Ramos (cell line): ENCODE data around the gene CCDC33.

Experiments
- in situ Hi-C: fragments of 300-500 bp; cut with MboI; formaldehyde crosslinking; loops from one replicate; pipeline ENCODE4 v1.14.3; 2022; ENCODE audit warnings: low sequenced_read_pairs; ENCODE audit not compliant: unreplicated experiment

Gene CCDC33

DNA sequence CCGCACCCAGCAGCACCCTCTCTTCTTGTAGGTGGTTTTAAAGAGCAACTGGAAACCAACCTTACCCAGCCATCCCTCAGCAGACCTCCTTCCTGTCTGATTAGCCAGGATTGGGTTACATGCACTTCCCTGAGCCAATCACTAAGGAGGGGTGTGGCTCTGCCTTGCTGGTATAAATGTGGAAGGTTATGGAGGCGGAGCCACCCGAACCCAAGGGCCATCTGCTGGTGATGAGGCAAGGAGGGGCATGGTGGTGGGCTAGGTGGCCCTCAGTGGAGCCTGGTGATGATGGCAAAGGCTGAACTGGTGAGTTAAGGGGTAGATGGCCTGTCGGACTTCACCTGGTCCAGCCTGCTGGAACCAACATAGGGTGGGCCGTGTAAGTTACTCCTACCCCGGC lies 39.8 kb downstream of the CCDC33 start:
- in situ Hi-C loops = no loop called here

DNA sequence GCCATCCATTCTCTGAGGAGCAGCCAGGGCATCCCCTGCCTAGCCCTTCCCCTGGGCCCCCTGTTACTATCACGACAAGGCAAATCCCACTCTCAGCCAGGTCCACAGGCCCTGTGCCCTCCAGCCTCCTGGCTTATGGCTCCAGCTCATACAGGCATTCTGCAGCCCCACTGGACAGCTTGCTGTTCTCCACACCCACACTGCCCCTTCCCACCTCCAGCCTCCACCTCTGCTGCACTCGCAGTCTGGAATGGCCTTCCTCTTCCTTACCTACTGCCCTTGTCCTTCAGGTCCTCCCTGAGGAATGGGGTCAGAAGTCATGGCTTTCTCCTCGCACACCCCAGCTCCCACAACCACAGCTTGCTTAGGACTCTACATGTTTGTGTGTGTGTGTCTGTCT lies 40.4 kb downstream of the CCDC33 start:
- in situ Hi-C loops = no loop called here

DNA sequence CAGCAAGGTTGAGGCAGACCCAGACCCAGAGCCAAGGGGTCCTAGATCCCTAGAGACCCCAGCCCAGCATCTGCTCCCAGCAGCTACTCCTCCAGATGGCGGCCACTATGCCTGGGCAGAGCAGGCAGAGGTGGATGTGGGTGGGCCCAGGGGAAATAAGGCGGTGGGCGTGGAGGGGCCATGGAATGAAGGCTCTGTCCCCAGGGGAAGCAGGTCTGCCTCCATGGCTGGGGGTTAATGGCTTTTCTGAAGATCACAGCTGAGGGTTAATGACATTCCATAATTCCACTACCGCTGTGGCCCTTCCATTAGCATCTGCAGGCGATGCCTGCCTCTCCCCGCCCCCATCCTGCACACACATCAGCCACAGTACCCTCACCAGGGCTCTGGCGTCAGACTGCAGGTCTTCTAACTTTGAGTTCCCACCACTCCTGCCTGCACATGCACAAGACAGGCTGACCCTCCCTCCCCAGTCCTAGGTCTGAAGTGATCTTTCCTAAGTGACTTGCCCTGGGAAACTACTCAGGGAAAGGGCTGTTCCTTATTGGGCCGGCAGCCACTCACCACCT lies 41.2 kb downstream of the CCDC33 start:
- in situ Hi-C loops = no loop called here

DNA sequence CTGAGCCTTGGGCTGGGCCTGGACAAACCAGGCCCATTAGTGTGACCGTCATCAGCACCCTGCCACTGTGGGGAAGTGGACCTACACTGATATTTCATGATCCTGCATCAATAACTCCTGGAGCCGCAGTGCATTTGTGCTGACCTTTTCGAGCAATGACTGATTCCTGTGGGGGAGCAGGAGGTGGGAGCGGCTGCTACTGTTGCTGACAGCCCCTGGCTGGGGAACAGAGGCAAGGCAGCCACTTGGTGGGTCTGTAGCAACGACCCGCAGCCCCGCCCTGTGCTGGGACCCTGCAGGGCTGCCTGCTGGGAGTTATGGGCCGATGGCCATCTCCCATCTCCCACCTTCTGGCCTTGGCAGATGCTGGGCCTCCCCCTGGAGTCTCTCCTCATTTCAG lies 42.1 kb downstream of the CCDC33 start:
- in situ Hi-C loops = no loop called here

DNA sequence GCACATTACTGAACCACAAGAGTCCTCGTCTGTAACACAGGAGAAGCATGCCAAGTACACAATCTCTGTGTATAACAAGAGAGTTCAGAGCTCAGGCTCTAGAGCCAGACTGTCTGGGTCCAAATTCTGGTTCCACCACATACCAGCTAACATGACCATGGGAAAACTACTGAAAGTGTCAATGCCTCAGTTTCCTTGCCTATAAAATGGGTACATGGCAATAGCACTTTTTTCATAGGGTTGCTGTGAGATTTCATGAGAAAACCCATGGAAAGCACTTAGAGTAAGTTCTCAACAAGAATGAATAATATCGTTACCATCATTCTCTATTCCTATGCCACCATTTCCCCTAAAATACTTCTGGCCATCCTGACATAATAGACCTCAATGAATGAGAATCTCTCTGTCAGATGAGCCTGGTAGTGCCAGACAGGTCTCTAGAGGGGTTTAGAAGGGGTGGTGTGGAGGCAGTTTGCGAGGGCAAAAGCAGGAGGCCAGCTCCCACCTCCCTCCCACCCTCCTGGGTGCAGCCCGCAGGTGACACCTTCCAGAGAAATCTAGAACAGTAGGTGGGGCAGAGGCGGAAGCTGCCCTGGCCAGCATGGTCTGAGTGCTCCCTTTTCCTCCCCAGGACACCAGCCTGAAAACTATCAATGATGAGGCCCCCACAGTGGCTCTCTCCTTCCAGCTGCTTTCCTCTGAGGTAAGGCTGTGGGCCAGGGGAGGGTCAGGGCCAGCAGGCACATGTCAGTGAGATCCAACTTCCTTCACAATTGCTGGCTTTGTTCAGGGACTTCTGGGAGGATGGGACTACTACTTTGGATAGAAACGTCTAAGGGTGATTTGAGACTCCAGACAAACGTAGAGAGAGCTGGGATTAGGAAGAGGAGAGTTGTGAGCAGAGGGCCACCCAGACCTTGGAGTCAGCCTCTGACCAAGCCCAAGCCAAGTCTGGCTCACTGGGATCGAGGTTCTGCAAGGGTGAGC lies 45.3 kb downstream of the CCDC33 start:
- in situ Hi-C loops = no loop called here

DNA sequence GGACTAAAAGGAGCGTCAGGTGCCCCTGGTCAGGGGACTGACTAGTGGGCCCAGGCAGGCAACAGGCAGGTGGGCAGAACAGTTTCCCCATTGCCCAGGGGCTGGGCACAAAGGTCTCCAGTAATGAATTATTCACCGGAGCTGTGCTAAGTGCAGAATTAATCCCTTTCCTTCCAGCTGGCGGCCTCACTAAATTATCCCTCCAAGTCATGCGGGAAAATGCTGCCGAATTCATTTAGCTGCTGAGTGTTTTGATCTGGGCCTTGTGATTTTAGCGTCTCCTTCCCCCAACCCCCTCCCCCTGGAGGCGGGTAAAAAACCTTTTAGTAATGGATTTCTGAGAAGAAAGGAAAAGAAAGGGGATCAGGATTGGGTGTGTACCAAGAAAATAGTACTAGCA lies 47.2 kb downstream of the CCDC33 start:
- in situ Hi-C loops = no loop called here

DNA sequence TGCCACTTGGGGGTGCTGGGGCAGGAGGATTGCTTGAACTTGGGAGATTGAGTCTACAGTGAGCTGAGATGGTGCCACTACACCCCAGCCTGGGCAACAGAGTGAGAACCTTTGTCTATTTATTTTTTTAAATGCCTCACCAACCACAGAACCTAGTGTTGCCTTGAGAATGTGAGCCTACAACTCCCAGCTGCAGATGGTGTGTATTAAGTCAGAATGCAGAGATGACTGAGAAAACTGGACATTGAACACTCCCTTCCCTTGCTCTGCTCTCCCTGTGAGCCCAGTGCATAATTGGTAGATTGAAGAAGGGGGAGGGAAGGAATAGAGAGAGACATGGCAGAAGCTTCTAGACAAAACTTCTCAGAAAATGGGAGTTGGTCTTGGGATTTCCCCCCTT lies 53.5 kb downstream of the CCDC33 start:
- in situ Hi-C loops = no loop called here

DNA sequence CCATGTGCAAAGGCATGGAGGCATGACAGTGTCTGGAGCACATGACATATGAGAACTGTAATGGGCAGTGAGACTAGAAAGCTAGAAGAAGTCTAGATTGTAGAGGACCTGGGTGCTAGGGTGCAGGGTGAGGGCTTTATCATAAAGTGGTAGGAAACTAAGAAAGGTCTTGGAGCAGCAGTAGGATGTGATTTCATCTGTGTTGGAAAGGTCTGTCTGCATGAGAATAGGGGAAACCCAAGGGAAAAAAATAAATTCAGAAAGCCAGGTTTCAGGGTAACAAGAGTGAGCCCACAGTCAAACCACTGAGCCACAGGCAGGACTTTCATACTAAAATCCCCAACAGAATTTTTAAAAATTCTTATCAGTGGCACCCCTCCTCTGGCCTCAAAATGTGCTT lies 54.5 kb downstream of the CCDC33 start:
- in situ Hi-C loops = no loop called here

DNA sequence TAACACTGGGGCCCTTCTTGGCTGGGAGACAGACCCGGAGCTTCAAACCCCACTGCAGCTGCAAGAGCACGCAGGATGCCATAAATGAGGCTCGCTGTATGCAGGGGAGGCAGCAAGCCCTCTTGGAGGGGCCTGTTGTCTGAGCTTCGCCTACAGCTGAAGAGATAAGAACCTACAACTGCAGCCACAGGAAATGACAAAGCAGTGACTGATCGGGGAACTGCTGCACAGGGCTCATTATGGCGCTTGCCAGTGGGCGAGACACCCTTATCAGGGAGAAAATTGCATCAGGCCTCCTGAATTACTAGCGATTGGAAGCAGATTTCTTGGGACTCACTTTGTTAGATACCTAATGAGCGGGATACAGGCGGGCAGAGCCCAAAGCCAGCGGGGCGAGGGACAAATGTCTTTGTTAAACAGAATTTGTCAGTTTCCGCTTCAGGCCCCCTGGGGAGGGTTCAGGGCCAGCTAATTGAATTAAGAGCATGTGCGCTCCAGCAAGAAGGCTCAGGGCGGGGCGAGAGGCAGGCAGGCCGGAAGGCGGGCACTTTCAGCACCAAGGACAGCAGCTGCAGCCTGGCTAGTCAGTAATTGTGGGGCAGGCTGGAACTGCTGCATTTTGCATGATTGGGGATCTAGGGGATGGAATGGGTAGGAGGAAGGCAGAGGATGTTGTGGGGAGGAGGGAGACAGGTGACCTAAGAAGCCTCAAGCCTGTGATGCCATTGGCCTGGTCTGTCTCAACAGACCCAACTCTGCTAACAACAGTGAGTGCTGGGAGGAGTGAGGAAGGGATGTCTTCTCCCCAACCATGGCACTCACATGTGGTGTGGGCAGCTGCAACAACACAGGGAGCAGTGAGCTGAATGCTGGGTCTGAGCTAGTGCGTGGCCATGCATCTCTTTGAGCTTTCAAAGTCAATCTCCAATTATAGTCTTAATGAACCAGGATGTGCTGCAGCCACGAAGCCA lies 55.3 kb downstream of the CCDC33 start:
- in situ Hi-C loops = no loop called here

DNA sequence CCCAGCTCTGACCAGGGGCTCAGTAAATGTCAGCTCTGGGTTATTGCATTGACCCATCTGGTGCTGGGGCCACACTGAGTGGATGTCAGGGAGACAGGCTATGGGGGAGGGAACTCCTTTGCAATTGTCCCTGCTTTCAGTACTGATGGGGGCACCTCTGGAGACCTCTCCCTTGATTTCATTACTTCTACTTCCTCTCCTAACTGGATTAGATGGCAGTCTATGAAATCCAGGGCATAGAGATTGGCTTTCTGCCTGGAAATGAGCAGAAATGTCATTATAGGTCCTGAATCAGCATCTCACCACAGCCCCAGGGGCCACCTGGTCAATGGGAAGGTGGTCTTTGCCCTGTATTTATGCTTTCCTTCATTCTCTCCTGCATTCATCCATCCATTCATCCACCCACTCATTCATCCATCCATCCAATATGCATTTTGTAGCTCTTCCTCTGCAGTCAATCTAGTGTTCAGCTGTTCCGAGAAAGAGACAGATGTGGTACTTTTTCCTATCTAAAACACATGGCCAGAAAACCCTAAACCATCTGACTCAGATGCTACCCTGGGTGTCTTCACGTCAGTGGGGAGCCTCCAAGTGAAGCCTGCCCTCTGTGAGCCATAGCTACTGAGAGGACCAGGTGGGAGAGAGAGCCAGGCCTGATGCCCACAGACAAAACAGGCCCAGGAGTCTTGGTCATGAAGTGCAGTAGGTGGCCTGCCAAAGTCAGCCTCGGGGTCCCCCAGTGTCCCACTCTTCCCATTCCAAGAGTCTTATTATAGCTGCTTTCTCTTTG lies 57.1 kb downstream of the CCDC33 start:
- in situ Hi-C loops = no loop called here

DNA sequence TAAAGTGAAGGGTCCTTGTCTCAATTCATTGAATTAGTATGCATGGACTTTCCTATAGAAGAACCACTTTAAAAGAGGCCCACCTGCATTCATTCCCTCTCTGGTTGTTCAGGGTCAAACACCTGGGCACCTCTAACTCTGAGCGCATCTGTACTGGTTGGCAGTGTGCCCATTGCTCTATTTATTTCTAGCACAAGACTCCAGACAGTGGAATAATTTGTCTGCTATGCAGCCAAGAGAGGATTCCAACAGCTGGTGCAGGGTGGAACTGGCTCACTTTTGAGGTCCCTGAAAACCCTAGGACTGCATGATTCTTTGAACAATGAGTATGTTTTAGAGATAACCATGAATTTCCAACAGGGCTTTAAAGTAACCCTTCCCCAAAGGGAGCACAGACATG lies 57.9 kb downstream of the CCDC33 start:
- in situ Hi-C loops = no loop called here

DNA sequence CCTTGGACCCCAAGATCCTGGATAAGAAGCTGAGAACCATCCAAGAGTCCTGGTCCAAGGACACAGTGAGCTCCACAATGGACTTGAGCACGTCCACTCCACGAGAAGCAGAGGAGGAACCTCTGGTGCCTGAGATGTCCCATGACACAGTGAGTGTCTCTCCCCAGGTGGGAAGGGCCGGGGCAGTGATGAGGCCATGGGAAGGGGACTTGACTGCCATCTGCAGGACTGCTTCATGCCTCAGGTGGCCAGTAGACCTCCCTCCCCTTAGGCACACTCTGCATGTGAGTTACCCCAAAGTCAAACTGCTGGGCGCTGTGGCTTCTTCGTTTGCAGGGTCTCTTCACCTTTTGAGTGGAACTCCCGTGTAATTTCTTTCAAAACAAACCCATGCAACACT lies 59.7 kb downstream of the CCDC33 start:
- in situ Hi-C loops = no loop called here

DNA sequence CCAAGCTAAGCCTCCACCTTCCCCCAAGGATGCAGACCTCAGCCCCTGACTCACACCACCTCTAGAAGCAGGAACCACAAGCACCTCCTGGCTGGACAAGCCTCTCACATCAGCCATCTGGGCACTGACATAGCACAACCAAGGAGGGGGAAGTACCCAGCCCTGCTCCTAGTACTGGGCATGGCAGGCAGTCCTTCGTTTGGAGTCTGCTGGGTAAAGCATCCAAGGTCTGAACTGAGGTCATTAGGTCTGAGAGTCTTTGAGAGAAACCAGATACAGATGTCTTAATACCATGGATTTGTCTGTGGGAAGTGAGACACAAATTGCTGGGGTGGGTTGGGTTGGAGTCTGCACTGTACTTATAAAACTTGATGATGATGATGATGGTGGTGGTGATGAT lies 61.8 kb downstream of the CCDC33 start:
- in situ Hi-C loops = no loop called here

DNA sequence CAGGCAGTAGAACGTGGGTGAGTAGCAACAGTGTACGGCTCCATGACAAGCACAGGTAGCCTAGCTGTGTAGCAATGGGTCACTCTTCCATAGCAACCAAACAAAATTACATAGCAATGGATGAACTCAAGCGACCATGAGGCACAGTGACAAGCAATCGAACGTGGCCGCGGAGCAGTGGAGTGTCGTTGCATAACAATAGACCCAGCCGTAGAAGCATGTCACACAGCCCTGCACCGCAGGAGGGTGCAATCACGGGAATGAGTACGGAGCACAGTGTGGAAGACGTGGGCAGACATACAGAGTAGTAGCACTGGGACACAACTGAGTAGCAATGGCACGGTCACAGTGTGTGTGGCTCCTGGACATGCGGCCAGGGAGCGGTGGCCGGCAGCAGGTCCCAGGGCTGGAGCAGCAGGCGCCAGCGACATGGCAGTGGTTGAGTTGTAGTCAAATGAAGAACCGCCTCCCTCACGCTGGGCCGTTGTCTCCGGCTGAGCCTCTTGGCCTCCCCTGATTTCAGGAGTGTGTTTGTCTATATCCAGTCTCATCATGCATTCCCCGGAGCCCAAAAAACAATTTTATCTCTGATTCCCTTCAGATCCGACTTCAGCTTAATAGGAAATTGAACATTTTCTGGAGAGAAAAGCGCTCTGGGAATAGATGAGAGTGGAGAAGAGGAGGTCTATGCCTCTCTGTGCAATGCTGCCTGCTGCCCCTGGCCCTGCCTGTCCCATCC lies 64.1 kb downstream of the CCDC33 start:
- in situ Hi-C loops = loop anchor here (10.0 kb wide), 1 partner anchor 335 kb away; no protein-coding TSS in a partner anchor

DNA sequence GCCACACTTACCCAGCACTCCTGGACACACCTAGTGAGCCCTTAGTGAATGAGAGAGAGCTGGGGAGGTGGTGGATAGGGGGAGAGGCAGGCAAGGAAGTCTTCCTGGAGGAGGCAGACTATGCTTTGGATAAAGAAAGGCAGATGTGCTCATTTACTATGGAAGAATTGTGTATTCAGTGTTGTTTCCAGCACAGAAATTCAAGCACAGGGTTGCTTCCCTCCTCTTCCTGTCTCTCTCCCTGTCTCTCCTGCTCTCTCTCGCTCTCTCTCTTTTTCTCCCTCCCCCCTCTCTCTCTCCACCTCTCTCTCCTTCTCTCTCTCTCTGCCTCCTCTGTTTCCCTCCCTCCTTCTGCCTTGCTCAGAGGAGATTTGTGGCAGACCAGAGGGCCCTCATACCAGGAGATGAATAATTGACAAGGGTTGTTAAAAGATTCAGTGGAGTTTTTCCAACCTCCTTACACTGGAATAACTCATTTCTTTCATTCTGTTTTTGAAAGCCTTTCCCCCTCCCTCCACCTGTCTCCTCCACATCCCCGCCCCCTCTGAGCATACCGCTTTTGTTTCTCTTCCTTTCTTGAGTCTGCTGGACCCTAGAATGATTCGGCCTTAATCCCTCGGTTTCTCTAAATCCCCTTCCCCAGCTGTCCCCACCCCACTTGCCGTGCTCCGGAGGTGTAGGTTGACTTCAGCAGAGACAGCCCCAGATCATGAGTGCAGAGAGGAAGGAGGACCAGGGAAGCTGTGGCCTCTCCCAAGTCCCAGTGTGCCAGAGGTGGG lies 65.6 kb downstream of the CCDC33 start:
- in situ Hi-C loops = loop anchor here (10.0 kb wide), 1 partner anchor 337 kb away; no protein-coding TSS in a partner anchor

DNA sequence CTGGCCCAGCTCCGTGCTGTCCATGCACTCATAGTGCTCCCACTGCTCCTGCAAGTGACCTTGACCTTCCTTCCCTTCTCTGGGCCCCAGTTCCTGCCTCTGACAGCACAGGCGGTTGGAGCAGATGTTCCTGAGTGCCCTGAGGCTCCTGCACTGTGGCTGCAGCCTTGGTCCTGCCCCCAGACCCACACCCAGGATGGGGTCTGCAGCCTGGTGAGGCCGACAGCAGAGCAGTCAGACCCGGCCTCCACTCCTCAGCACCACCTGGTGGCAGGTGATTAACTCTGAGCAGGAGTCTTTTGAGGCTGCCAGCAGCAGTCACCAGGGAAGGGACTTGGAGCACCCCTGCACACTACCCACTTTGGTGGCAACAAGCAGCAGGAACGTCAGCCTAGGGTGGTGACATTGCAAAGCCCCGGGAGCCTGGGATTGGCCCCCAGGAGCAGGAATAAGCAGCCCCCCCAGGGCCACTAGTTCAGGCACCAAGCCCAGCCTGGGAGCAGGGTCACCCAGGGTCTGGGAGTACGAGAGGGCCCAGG lies 66.8 kb downstream of the CCDC33 start:
- in situ Hi-C loops = loop anchor here (10.0 kb wide), 1 partner anchor 338 kb away; no protein-coding TSS in a partner anchor

DNA sequence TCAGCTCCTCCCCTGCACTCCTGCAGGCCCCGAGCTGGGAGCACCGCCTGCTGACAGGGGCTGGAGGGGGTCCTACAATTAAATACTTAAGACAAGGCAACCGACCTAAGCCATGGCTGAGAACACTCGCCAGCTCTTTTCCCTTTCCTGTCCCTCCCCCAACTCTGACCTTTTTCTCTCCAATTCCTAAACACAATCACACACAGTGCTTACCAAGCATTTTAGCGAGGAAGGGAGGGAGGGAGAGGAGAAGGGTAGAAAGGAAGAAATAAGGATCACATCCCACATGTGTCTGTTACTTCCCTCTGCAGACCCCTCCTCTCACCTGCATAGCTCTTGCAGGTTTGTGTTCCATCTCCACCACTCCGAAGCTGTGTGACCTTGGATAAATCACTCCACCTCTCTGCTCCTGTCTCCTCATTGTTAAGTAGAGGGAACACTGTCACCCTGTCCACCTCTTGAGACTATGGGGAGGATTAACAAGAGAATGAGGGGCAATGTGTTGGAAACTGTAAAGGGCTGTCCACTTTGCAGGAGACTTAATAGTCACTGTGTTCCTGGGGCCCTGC lies 67.7 kb downstream of the CCDC33 start:
- in situ Hi-C loops = loop anchor here (10.0 kb wide), 1 partner anchor 339 kb away; no protein-coding TSS in a partner anchor
